AG10803 (cell line): Measurements from ENCODE around the gene ZNF418.

Experiments
- DNase-seq: peaks from one replicate; pipeline ENCODE4 v3.0.0; 2010; ENCODE audit warnings: low read depth
- H3K4me3 ChIP-seq: 2 replicates; pipeline ENCODE4 v1.5.1; 2011; ENCODE audit warnings: mild to moderate bottlenecking, low read length, control low read depth
- TF ChIP-seq, protein P1 (sequence below): conservative IDR thresholded peaks from 2 replicates; pipeline ENCODE4 v1.5.1; 2011; ENCODE audit warnings: mild to moderate bottlenecking, low read length, control low read depth, inconsistent platforms

ZNF418 gene

DNA sequence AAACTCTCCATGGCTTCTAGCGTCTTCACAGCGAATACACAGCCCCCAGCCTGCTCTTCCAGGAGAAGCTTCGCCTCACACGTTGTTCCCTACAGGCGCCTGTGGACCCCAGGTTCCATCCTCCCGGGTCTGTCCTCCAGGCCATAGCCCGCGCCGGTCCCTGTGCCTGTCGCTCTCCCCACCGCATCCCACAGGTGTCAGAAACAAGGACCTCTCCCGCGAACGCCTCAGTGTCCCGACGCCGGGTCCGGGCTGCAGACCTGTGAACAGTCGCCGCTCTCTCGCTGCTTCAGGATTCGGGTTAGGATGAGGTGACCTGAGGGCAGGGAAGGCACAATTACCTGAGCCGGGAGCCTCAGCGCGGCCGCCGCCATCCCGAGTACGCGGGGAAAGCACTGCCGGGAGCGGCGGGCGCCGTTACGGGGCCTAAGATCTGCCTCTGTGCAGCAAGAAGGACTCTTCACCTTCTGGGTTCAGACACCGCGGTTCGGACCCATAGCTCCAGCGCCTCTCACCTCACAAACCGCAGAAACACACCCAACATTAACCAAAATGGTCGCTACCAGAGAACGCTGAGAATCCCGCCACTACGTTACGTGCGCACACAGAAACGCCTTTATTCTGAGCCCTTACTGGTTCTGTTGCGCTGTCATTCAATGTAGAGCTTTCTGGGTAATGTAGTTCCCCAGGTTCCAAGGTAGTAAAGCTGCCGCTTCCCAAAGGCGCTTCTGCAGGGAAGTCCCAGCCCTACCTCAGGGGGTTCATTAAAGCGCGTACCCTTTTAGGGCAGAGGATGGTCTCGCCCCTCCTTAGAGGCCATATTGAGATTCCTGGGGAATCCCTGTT is at the start of gene ZNF418:
Gene ZNF418 (minus strand): TSS at position 583 of the 846 bp plus-strand sequence. CDS start 1,580 bp downstream, outside the sequence.
- DNase-seq = peak; percentile 81
- peak within 1 kb of the TSS; percentile 80 for H3K4me3 ChIP-seq
- TF ChIP-seq, protein P1, sequence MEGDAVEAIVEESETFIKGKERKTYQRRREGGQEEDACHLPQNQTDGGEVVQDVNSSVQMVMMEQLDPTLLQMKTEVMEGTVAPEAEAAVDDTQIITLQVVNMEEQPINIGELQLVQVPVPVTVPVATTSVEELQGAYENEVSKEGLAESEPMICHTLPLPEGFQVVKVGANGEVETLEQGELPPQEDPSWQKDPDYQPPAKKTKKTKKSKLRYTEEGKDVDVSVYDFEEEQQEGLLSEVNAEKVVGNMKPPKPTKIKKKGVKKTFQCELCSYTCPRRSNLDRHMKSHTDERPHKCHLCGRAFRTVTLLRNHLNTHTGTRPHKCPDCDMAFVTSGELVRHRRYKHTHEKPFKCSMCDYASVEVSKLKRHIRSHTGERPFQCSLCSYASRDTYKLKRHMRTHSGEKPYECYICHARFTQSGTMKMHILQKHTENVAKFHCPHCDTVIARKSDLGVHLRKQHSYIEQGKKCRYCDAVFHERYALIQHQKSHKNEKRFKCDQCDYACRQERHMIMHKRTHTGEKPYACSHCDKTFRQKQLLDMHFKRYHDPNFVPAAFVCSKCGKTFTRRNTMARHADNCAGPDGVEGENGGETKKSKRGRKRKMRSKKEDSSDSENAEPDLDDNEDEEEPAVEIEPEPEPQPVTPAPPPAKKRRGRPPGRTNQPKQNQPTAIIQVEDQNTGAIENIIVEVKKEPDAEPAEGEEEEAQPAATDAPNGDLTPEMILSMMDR = no peak

DNA sequence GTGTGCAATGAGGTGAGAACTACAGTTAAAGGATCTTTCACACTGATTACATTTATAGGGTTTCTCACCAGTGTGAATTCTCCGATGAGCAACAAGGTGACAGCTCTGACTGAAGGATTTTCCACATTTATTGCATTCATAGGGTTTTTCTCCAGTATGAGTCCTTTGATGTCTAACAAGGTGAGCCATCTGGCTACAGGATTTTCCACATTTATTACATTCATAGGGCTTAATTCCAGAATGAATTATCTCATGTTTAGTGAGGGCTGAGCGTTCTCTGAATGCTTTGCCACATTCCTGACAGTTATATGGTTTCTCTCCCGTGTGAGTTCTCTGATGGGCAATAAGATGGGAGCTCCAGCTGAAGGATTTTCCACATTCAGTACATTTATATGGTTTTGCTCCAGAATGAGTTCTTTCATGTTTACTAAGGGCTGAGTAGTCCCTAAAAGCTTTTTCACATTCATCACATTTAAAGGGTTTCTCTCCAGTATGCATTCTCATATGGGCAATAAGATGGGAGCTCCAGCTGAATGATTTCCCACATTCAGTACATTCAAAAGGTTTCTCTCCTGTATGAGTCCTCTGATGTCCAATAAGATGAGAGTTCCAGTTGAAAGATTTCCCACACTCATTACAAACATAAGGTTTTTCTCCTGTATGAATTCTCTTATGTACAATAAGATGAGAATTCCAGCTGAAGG is 43.5 kb upstream of the ZNF418 start:
- no peak overlapping the region for H3K4me3 ChIP-seq
- DNase-seq = no peak
- TF ChIP-seq, protein P1 = no peak

DNA sequence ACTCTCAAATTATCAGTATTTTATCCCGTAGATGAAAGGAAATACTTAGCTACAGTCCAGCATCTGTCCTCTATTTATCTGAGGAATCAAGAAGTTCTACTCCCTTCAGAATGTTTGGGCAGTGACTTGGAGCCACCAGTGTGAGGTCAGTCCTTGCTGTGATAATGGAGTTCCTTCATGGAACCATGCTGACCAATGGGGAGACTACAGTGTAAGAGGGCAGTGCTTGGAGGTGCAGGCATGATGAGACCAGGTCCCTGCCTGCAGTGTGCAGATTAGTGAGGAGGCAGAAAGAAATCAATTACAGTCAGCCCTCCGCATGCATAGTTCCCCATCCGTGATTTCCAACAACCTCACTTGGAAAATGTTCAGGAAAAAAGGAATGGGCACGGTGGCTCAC is 39.2 kb upstream of the ZNF418 start, which contains the start of gene C19orf18:
Gene C19orf18 (minus strand): TSS at position 101 of the 400 bp plus-strand sequence. CDS start 102 bp downstream, outside the sequence.
- H3K4me3 ChIP-seq = no peak within 1 kb of the TSS
- no peak for DNase-seq
- TF ChIP-seq, protein P1 = no peak

DNA sequence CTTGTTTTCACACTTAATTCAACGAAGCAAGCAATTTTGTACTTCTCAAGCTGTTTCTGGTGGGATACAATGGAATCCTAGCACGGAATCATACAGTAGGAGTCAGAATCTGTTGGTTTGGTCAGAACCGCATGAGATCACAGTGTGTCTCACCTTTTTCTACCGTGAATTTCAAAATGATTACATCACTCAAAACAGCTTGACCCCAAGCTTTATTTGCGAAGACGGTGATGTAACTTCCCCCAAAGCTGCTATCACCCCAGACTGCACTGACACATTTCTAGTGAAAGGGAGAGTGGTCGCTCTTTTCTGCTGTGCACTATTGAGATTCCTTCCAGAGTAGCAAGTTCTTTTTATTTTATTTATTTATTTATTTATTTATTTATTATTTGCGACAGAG is 29.6 kb upstream of the ZNF418 start:
- no peak overlapping the region for H3K4me3 ChIP-seq
- TF ChIP-seq, protein P1 = no peak
- DNase-seq = no peak

DNA sequence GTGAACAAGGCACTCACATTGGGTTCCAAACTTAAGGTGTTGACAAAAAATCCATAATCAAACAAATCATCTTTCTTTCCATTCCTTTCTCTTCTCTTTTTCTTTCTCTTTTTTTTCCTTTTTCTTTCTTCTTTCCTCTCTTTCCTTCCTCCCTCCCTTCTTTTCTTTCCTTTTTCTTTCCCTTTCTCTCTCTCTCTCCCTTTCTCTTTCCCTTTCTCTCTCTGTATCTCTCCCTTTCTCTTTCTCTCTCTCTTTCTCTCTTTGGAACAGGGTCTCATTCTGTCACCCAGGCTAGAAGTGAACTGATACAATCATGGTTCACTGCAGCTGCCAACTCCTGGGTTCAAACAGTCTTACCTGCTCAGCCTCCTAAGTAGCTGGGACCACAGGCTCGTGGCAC is 26.6 kb upstream of the ZNF418 start:
- DNase-seq = no peak
- TF ChIP-seq, protein P1 = no peak
- no peak overlapping the region for H3K4me3 ChIP-seq

DNA sequence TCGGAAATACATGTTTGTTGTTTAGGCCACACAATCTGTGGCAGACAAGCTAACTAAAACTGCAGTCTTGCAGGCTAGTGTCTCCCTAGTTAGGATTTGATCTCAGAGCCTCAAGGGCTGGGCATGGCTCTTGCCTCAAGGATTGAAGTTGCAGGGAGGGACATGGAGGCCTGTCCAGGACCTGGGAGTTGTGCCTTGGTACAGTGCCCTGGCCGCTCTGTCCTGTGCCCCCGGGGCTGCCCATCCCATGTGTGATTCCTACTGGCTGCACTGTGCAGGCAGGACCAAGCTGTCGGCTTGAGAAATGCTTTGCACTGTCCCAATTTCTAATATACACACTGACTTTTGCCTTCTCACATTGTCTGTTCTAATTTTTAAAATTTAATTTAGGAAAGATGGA is 19.8 kb upstream of the ZNF418 start:
- DNase-seq = no peak
- H3K4me3 ChIP-seq = no peak overlapping the region
- TF ChIP-seq, protein P1 = no peak
